Aorta (tissue), 5 donors: ENCODE data around the gene DUS4L. TPM values are rescaled to one million over a fixed set of nuclear protein-coding genes. Genes with fewer than 3 reads are reported as not detected.
A peak's percentile ranks its signal among the peaks of the same experiment; 100 is the strongest.

Experiments used
- ATAC-seq: fragments of 200-7000 bp; cut with Tn5 transposase; one replicate; pipeline ENCODE4 v1.9.1; 2022; ENCODE audit warnings: moderate library complexity; ENCODE audit not compliant: low FRiP score
- DNase-seq, 2 donors: peaks; one replicate each; pipeline ENCODE4 v3.0.0-alpha.2; 2020
- H3K27ac ChIP-seq, 2 donors: one replicate each; pipeline ENCODE4 v1.5.1; 2013; ENCODE audit warnings: low read length in 2 of 2, mild to moderate bottlenecking in 2 of 2, moderate library complexity in 2 of 2, control low read depth in 1 of 2, inconsistent platforms in 1 of 2, low read depth in 1 of 2
- H3K27me3 ChIP-seq, 2 donors: one replicate each; pipeline ENCODE4 v1.6.1; 2013; ENCODE audit warnings: control low read depth in 1 of 2, low read length in 1 of 2, mild to moderate bottlenecking in 1 of 2, moderate library complexity in 1 of 2; ENCODE audit not compliant: insufficient read depth in 2 of 2, control insufficient read depth in 1 of 2
- H3K36me3 ChIP-seq, 2 donors: one replicate each; pipeline ENCODE4 v1.6.1; 2013; ENCODE audit warnings: control low read depth in 1 of 2, low read length in 1 of 2, mild to moderate bottlenecking in 1 of 2; ENCODE audit not compliant: insufficient read depth in 2 of 2, control insufficient read depth in 1 of 2
- H3K4me1 ChIP-seq, 2 donors: one replicate each; pipeline ENCODE4 v1.6.1; 2013; ENCODE audit warnings: low read length in 2 of 2, control low read depth in 1 of 2, mild to moderate bottlenecking in 1 of 2, moderate library complexity in 1 of 2; ENCODE audit not compliant: insufficient read depth in 2 of 2, control insufficient read depth in 1 of 2
- H3K4me3 ChIP-seq, 2 donors: one replicate each; pipeline ENCODE4 v1.5.1; 2013; ENCODE audit warnings: low read length in 2 of 2, control low read depth in 1 of 2, mild to moderate bottlenecking in 1 of 2
- H3K9me3 ChIP-seq: one replicate; pipeline ENCODE4 v1.6.1; 2013; ENCODE audit warnings: mild to moderate bottlenecking, low read length; ENCODE audit not compliant: control insufficient read depth
- WGBS, 2 donors: extraction: QIAGEN DNeasy Blood & Tissue Kit; methylation state at CpG; one replicate each; pipeline ENCODE4 v1.1.7; 2013; 5-methylcytosine and 5-hydroxymethylcytosine counted together
- intact Hi-C, 2 donors: fragments of 100-400 bp; cut with DNase I; formaldehyde crosslinking; loops; one replicate each; pipeline versions ENCODE4 v1.14.2 to v1.15.0; 2022
- polyA plus RNA-seq, 2 donors: library from polyadenylated mRNA; stranded (reverse); fragments of 200-250 nt; gene quantifications; one replicate each; pipeline ENCODE4 v1.2.3, GENCODE V29; 2013
- total RNA-seq, 2 donors: library from RNA; stranded (reverse); fragmentation: NEBNext Ultra II Directional; extraction: Animal tissue kit (Norgen Biotek cat#: 25700); gene quantifications; one replicate each; pipeline ENCODE4 v1.2.1, GENCODE V29; 2021
- donor health status: healthy with polysubstance abuse.
- donor health status: Bipolar disorder and iron deficiency.
- donor health status: DM: no; HTN: no; CAD: no.
- donor health status: DM: no; HTN: no; CAD: no.
- donor health status: DM: yes; HTN: yes; CAD: no.

The DUS4L gene
- total and polyA plus RNA-seq, 4 donors = 3.4 to 6.8 (median 6.1) TPM

DNA sequence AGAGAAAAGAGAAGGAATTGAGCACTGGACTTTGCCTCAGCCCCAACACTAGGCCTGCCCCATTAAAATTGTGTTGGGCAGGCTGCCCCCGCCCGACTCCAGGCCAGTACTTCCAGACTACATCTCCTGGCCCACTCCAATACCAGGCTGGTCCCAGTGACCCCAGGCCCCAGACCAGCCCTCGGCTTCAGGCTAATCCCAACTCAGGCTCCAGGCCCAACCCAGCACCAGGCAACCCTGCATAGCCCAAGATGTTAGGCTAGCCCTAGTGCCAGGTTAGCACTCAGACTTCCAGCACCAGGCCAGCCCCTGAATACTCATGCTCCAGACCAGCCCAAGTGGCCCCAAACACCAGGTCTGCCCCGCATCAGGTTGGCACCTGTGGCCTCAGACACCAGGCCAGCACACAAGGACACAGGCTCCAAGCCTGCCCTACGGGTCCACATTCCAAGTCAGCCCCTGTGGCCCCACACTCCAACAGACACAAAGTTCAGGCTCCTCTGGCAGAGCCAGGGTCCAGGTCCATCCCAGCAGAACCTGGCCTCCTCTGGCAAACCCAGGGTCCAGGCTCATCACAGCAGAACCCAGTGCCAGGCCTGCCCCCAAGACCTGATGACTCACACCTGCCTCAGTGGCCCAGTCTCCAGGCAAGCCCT is 20.3 kb upstream of the DUS4L start:
- DNase-seq = no peak
- 87 to 94% methylated on average over 5 of the region's 5 CpGs for WGBS, 2 donors

GRCh38 chr7:107544848-107545591 is 18.8 kb upstream of the DUS4L start:
- intact Hi-C loops = no loop called here
- 96 to 98% methylated on average over 4 of the region's 4 CpGs for WGBS, 2 donors
- H3K4me3 ChIP-seq = no peak overlapping the region

More for the DNA sequence above, 20.3 kb upstream of the DUS4L start:
- Histone ChIP-seq H3K27me3 (no peaks in the 10 kb centered on the region), H3K36me3 (peaks cover 0 to 2% of the 10 kb centered on the region in 2 donors), H3K9me3 (no peaks in the 10 kb centered on the region), H3K27ac (no peak overlapping the region), H3K4me3 (no peak overlapping the region), H3K4me1 (no peaks in the 10 kb centered on the region)
- intact Hi-C loops = no loop called here
- ATAC-seq = no peak

DNA sequence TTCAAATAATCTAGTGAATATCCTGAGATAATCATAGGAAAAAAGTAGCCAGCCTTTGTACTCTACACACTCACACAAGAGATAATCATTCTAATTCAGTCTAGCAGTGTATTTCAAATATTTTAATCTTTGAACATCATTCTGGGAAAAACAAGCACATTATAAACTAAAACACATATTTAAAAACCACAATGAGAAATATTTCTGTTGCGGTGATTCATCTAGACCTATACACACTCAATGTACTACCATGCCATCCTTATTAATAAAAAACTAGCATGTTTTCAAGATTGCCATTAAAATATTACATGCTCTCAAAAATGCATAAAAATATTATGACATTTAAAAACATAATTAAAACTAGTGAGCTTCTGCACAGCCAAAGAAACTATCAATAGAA is 11.8 kb upstream of the DUS4L start:
- WGBS, 2 donors = 95 to 100% methylated on average over 1 of the region's 1 CpG
- Histone ChIP-seq H3K9me3 (no peaks in the 10 kb centered on the region), H3K4me1 (no peaks in the 10 kb centered on the region), H3K36me3 (peaks cover 3 to 10% of the 10 kb centered on the region in 2 donors), H3K27me3 (no peaks in the 10 kb centered on the region), H3K27ac (no peak overlapping the region), H3K4me3 (no peak overlapping the region)
- ATAC-seq (no peak), DNase-seq (no peak)
- intact Hi-C loops = no loop called here

More at GRCh38 chr7:107544848-107545591, 18.8 kb upstream of the DUS4L start:
- ATAC-seq = no peak
- peaks cover 0 to 2% of the 10 kb centered on the region in 2 donors for H3K36me3 ChIP-seq
- DNase-seq = no peak
- H3K27ac ChIP-seq = no peak overlapping the region
- no peaks in the 10 kb centered on the region for H3K9me3 ChIP-seq
- H3K27me3 ChIP-seq = no peaks in the 10 kb centered on the region
- H3K4me1 ChIP-seq = no peaks in the 10 kb centered on the region

DNA sequence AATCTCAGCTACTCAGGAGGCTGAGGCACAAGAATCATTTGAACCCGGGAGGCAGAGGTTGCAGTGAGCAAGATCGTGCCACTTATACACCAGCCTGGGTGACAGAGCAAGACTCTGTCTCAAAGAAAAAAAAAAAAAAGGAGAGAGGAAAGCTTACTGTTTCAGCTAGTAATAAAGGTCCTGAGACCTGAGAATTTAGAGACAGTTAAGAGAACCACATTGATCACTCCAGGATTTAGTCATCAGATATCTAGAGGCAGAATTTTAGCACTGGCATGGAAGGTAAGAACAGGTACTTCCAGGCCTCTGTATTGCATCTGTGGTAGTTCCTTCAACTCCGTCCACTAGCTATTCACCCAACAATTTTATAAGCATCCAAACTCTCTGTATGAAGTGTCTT is 7.9 kb upstream of the DUS4L start:
- Histone ChIP-seq H3K4me3 (no peak overlapping the region), H3K36me3 (peaks cover 3 to 10% of the 10 kb centered on the region in 2 donors), H3K27me3 (no peaks in the 10 kb centered on the region), H3K4me1 (peaks cover 0 to 3% of the 10 kb centered on the region in 2 donors), H3K27ac (no peak overlapping the region), H3K9me3 (no peaks in the 10 kb centered on the region)
- DNase-seq (no peak), ATAC-seq (no peak)
- intact Hi-C loops = no loop called here
- WGBS, 2 donors = 93 to 98% methylated on average over 3 of the region's 3 CpGs

GRCh38 chr7:107559864-107560263 is 3.9 kb upstream of the DUS4L start:
- no peak overlapping the region for H3K27ac ChIP-seq
- H3K9me3 ChIP-seq = no peaks in the 10 kb centered on the region
- 47 to 49% methylated on average over 2 of the region's 2 CpGs for WGBS, 2 donors
- DNase-seq (no peak), ATAC-seq (no peak)
- intact Hi-C loops = loop anchor here in 1 of 2 donors (5.0 to 10.0 kb wide), 3 partner anchors 37 to 365 kb away; no protein-coding TSS in a partner anchor
- no peaks in the 10 kb centered on the region for H3K27me3 ChIP-seq
- H3K4me1 ChIP-seq = peaks cover 0 to 3% of the 10 kb centered on the region in 2 donors
- peaks cover 3 to 4% of the 10 kb centered on the region in 2 donors for H3K36me3 ChIP-seq
- H3K4me3 ChIP-seq = no peak overlapping the region

- WGBS, 2 donors = 77 to 84% methylated on average over 6 of the region's 6 CpGs
- no peak overlapping the region for H3K27ac ChIP-seq
- peaks cover 2 to 4% of the 10 kb centered on the region in 2 donors for H3K36me3 ChIP-seq
These were observed 2.8 kb upstream of the DUS4L start for GRCh38 chr7:107560898-107561516.

GRCh38 chr7:107563081-107563774 is 543 bp upstream of the DUS4L start:
- intact Hi-C loops = loop anchor here in 1 of 2 donors (5.0 to 10.0 kb wide), 3 partner anchors 34 to 368 kb away; no protein-coding TSS in a partner anchor

More at GRCh38 chr7:107560898-107561516, 2.8 kb upstream of the DUS4L start:
- no peaks in the 10 kb centered on the region for H3K9me3 ChIP-seq
- H3K4me3 ChIP-seq = no peak overlapping the region
- H3K27me3 ChIP-seq = no peaks in the 10 kb centered on the region
- no peak for DNase-seq
- no peak for ATAC-seq
- intact Hi-C loops = loop anchor here in 1 of 2 donors (5.0 to 10.0 kb wide), 3 partner anchors 36 to 366 kb away; no protein-coding TSS in a partner anchor
- H3K4me1 ChIP-seq = peaks cover 0 to 3% of the 10 kb centered on the region in 2 donors

More at GRCh38 chr7:107563081-107563774, 543 bp upstream of the DUS4L start:
- no peaks in the 10 kb centered on the region for H3K27me3 ChIP-seq
- H3K36me3 ChIP-seq = no peaks in the 10 kb centered on the region
- no peaks in the 10 kb centered on the region for H3K9me3 ChIP-seq
- ATAC-seq (peak; percentile 85), DNase-seq (no peak)
- H3K4me3 ChIP-seq = peak overlapping the region; percentile 29 to 81
- peak overlapping the region; percentile 1 to 11 for H3K27ac ChIP-seq
- 2% methylated on average over 20 to 21 of the region's 21 CpGs for WGBS, 2 donors
- peaks cover 0 to 3% of the 10 kb centered on the region in 2 donors for H3K4me1 ChIP-seq
